Measurements from ENCODE around the gene STC2.

STC2 gene

GRCh38 chr5:173329491-173330337 is 1.5 kb upstream of the STC2 start:
- DNase-seq (ENCODE audit: low read depth in 2 of 2): peak in 1 of 2 donors; percentile 42

GRCh38 chr5:173328844-173329490 is 753 bp upstream of the STC2 start:
- DNase-seq (ENCODE audit: low read depth in 2 of 2): no peak

GRCh38 chr5:173327084-173327947 is 898 bp downstream of the STC2 start:
- DNase-seq (ENCODE audit: low read depth in 2 of 2): no peak

- no peak for DNase-seq (ENCODE audit: low read depth in 2 of 2)
Observed at GRCh38 chr5:173326501-173326960, 1.7 kb downstream of the STC2 start.

- no peak for DNase-seq (ENCODE audit: low read depth in 2 of 2)
Observed at GRCh38 chr5:173325091-173325698, 3.0 kb downstream of the STC2 start.

- no peak for DNase-seq (ENCODE audit: low read depth in 2 of 2)
Observed at GRCh38 chr5:173324115-173325001, 3.9 kb downstream of the STC2 start.

GRCh38 chr5:173323799-173324114 is 4.5 kb downstream of the STC2 start:
- no peak for DNase-seq (ENCODE audit: low read depth in 2 of 2)

GRCh38 chr5:173323106-173323798 is 5.0 kb downstream of the STC2 start:
- DNase-seq (ENCODE audit: low read depth in 2 of 2): no peak

GRCh38 chr5:173321886-173322285 is 6.3 kb downstream of the STC2 start:
- no peak for DNase-seq (ENCODE audit: low read depth in 2 of 2)

GRCh38 chr5:173320259-173320658 is 8.0 kb downstream of the STC2 start:
- no peak for DNase-seq (ENCODE audit: low read depth in 2 of 2)

GRCh38 chr5:173319646-173320045 is 8.6 kb downstream of the STC2 start:
- no peak for DNase-seq (ENCODE audit: low read depth in 2 of 2)

- no peak for DNase-seq (ENCODE audit: low read depth in 2 of 2)
Observed at GRCh38 chr5:173318881-173319620, 9.2 kb downstream of the STC2 start.

GRCh38 chr5:173318330-173318729 is 9.9 kb downstream of the STC2 start:
- DNase-seq (ENCODE audit: low read depth in 2 of 2): no peak

GRCh38 chr5:173317852-173318251 is 10.4 kb downstream of the STC2 start:
- DNase-seq (ENCODE audit: low read depth in 2 of 2): no peak

GRCh38 chr5:173317091-173317730 is 11.0 kb downstream of the STC2 start:
- DNase-seq (ENCODE audit: low read depth in 2 of 2): no peak

GRCh38 chr5:173316339-173317020 is 11.7 kb downstream of the STC2 start:
- DNase-seq (ENCODE audit: low read depth in 2 of 2): no peak

GRCh38 chr5:173315495-173316338 is 12.5 kb downstream of the STC2 start:
- no peak for DNase-seq (ENCODE audit: low read depth in 2 of 2)
